ENCODE results near the gene MNAT1.

The MNAT1 gene

DNA sequence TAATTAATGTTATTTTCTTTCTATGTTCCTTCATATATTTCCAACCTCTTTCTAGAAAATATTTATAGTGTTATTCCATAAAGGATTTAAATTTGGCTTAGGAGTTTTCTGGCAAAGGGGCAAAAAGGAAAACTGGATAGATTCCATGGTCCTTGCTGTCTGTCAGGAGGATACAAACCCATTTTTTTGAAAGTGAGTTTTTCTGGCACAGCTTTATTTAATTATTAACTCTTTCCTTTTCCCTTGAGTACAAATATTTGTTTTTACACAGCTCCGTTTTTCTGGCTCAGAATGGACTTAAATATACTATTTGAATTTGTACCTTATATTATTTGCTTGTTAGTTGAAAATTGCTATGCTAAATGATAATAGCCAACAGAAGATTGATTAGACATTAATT lies 56.3 kb downstream of the MNAT1 start:
- Histone ChIP-seq H3K36me3 (ENCODE audit: insufficient read depth, low read length) (peaks cover 6% of the 10 kb centered on the region), H3K4me3 (ENCODE audit: low read length) (no peak overlapping the region), H3K4me1 (ENCODE audit: insufficient read depth, low read length) (no peaks in the 10 kb centered on the region), H3K9me3 (ENCODE audit: low read length) (peaks cover 6% of the 10 kb centered on the region), H2AFZ (ENCODE audit: low read depth, low read length) (no peak overlapping the region), H3K27me3 (ENCODE audit: insufficient read depth, low read length) (no peaks in the 10 kb centered on the region)

DNA sequence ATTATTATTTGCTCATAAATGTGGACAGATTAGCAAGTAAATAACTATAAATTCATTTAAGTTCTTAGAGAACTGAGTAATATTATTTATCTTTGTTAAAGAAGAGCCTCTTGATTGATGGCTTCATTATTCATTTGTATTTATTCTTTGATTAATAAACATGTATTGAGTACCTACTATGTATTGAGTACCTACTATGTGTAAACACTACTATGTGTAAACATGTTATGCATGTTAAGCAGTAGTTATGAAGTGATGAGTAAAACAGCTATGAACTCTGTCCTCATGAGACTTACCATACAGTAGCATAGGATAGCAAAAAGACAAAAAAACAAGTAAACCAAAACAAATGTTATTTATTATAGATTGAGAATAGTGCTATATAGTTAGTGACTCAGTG lies 61.9 kb downstream of the MNAT1 start:
- H3K4me1 ChIP-seq (ENCODE audit: insufficient read depth, low read length), result no peaks in the 10 kb centered on the region
- H3K27me3 ChIP-seq (ENCODE audit: insufficient read depth, low read length), result no peaks in the 10 kb centered on the region
- H3K36me3 ChIP-seq (ENCODE audit: insufficient read depth, low read length), result peaks cover 27% of the 10 kb centered on the region
- H3K4me3 ChIP-seq (ENCODE audit: low read length), result no peak overlapping the region
- peaks cover 3% of the 10 kb centered on the region for H3K9me3 ChIP-seq (ENCODE audit: low read length)
- H2AFZ ChIP-seq (ENCODE audit: low read depth, low read length), result no peak overlapping the region

DNA sequence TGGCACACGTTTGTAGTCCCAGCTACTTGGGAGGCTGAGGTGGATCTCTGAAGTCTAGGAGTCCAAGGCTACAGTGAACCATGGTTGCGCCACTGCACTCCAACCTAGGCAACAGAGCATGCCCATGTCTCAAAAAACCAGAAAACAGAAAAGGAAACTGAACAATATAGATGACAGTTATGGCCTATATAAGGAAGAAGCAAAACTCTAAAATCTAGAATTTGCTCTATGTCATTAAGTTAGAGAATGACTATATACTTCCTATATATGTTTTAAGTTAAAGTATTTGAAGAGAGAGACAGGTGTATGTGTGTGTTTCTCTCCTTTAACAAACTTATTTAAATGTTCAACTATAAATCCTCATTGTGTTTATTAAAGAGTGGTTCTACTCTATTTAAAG lies 65.8 kb downstream of the MNAT1 start:
- H3K9me3 ChIP-seq (ENCODE audit: low read length), result no peaks in the 10 kb centered on the region
- H2AFZ ChIP-seq (ENCODE audit: low read depth, low read length), result no peak overlapping the region
- peaks cover 26% of the 10 kb centered on the region for H3K36me3 ChIP-seq (ENCODE audit: insufficient read depth, low read length)
- H3K4me1 ChIP-seq (ENCODE audit: insufficient read depth, low read length), result no peaks in the 10 kb centered on the region
- H3K4me3 ChIP-seq (ENCODE audit: low read length), result no peak overlapping the region
- no peaks in the 10 kb centered on the region for H3K27me3 ChIP-seq (ENCODE audit: insufficient read depth, low read length)

DNA sequence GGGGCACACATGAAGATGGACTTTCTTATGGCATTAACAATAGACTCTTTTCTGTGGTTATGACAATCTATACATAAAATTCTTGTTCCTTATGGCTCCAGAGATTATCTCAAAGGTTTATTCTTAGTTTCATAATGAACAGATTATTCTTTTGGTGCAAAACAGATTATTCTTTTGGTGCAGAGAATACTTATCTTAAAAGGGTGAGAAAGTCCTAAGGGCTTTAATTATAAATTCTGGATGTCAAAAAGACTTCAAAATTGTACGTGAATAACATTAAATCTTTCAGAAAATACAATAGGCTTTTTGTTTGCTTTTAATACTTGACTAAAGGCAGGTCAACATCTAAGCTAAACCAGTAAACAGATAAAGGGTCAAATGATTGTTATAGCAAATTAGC lies 69.3 kb downstream of the MNAT1 start:
- H3K9me3 ChIP-seq (ENCODE audit: low read length), result no peaks in the 10 kb centered on the region
- H2AFZ ChIP-seq (ENCODE audit: low read depth, low read length), result no peak overlapping the region
- no peaks in the 10 kb centered on the region for H3K4me1 ChIP-seq (ENCODE audit: insufficient read depth, low read length)
- H3K4me3 ChIP-seq (ENCODE audit: low read length), result no peak overlapping the region
- no peaks in the 10 kb centered on the region for H3K27me3 ChIP-seq (ENCODE audit: insufficient read depth, low read length)
- H3K36me3 ChIP-seq (ENCODE audit: insufficient read depth, low read length), result peaks cover 21% of the 10 kb centered on the region

DNA sequence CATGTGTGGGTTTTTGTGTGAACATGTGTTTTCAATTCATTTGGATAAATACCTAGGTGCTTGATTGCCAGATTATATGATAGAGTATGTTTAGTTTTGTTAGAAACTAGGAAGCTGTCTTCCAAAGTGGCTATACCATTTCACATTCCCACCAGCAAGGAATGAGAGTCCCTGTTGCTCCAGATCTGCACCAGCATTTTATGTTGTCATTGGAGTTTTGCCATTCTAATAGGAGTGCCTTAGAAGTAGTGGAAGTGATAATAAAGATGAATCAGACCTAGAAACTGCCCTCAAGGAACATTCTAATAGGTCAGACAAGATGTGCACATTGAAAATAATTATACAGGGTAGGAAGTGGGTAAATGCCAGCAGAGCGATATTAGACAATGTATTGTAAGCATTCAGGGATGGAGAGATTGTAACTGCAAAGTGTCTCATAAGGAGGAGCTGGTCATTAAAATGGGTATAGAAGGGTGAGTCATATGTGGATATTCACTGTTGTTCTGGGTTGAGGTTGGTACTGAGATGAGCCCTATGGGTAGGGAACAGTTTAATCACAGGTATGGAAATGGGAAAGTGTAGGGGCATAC lies 71.4 kb downstream of the MNAT1 start:
- Histone ChIP-seq H3K9me3 (ENCODE audit: low read length) (no peaks in the 10 kb centered on the region), H3K27me3 (ENCODE audit: insufficient read depth, low read length) (no peaks in the 10 kb centered on the region), H2AFZ (ENCODE audit: low read depth, low read length) (no peak overlapping the region), H3K4me3 (ENCODE audit: low read length) (no peak overlapping the region), H3K4me1 (ENCODE audit: insufficient read depth, low read length) (no peaks in the 10 kb centered on the region), H3K36me3 (ENCODE audit: insufficient read depth, low read length) (peaks cover 11% of the 10 kb centered on the region)

DNA sequence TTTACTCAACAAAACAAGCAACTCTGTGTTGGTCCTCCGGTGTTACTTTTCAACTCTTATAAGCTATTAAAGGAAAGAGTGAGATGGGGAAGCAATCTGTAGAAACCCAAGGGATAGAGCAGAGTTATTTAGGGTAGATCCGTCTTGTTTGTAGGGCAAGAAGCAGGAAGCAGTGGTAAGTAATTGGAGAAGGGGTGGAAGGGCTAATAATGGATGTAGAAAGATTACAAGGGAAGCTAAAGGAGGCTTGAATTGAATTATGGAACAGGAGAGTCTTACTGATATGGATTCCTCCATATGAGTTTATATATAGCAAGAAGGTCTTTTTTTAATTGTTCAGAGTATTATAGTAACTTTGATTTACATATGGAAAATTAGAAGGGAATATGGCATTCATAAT lies 72.7 kb downstream of the MNAT1 start:
- Histone ChIP-seq H3K4me1 (ENCODE audit: insufficient read depth, low read length) (no peaks in the 10 kb centered on the region), H2AFZ (ENCODE audit: low read depth, low read length) (no peak overlapping the region), H3K36me3 (ENCODE audit: insufficient read depth, low read length) (peaks cover 12% of the 10 kb centered on the region), H3K27me3 (ENCODE audit: insufficient read depth, low read length) (no peaks in the 10 kb centered on the region), H3K9me3 (ENCODE audit: low read length) (no peaks in the 10 kb centered on the region), H3K4me3 (ENCODE audit: low read length) (no peak overlapping the region)

DNA sequence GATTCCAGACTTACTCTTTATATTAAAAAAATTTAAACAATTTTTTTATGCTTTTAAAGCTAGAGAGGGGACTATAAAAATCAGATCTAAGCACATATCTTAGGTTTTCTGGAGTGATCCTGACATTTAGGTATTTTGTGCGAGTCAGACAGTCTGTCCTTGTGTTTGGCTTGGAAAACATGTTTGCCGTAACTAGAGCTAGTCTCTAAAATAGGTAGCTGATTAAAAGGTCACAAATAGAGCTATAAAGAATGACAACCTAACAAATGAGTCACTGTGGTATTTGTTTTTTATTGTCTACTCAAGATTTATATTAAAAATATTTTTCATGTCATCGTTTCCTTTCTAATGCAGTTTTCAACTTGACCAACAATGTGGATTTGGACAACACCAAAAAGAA lies 73.4 kb downstream of the MNAT1 start:
- H3K9me3 ChIP-seq (ENCODE audit: low read length), result no peaks in the 10 kb centered on the region

DNA sequence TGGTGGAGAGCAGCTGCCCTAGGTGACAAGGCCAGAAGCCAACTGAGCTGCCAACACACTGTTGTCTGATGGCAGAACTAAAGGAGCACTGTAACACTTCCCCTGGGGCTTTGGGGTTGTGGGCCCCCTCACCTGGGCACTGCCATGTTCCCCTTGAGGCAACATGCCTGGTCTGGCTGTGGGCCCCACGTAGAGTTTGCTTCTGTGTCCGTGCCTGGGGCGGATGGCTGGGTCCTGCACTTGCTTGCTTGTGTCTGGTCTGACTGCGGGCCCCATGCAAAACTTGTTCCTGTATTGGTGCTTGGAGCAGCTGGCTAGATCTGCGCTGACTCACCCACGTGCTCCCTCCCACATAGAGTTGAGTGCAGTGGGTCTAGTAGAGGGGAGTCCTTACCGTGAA lies 78.4 kb downstream of the MNAT1 start:
- H3K4me3 ChIP-seq (ENCODE audit: low read length), result no peak overlapping the region
- H3K9me3 ChIP-seq (ENCODE audit: low read length), result peaks cover 3% of the 10 kb centered on the region
- no peak overlapping the region for H2AFZ ChIP-seq (ENCODE audit: low read depth, low read length)
- no peaks in the 10 kb centered on the region for H3K27me3 ChIP-seq (ENCODE audit: insufficient read depth, low read length)
- no peaks in the 10 kb centered on the region for H3K4me1 ChIP-seq (ENCODE audit: insufficient read depth, low read length)
- H3K36me3 ChIP-seq (ENCODE audit: insufficient read depth, low read length), result peaks cover 28% of the 10 kb centered on the region

More for the DNA sequence above, 73.4 kb downstream of the MNAT1 start:
- no peaks in the 10 kb centered on the region for H3K27me3 ChIP-seq (ENCODE audit: insufficient read depth, low read length)
- no peak overlapping the region for H3K4me3 ChIP-seq (ENCODE audit: low read length)
- H3K36me3 ChIP-seq (ENCODE audit: insufficient read depth, low read length), result peaks cover 18% of the 10 kb centered on the region
- no peak overlapping the region for H2AFZ ChIP-seq (ENCODE audit: low read depth, low read length)
- no peaks in the 10 kb centered on the region for H3K4me1 ChIP-seq (ENCODE audit: insufficient read depth, low read length)

DNA sequence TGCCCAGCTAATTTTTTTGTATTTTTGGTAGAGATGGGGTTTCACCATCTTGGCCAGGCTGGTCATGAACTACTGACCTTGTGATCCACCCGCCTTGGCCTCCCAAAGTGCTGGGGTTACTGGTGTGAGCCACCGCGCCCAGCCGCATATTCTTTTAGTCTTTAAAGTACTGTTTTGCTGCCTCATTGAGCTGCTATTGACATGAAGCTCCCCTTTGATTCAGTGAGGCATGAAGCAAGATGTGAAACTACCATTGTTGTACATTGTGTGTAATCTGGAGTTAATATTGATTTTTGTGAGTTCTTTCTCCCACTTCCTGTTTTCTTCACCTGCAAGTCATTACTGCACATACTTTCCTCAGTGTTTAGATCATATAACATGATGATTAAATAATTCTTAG lies 80.8 kb downstream of the MNAT1 start:
- Histone ChIP-seq H3K27me3 (ENCODE audit: insufficient read depth, low read length) (no peaks in the 10 kb centered on the region), H3K4me3 (ENCODE audit: low read length) (no peak overlapping the region), H3K4me1 (ENCODE audit: insufficient read depth, low read length) (no peaks in the 10 kb centered on the region), H3K9me3 (ENCODE audit: low read length) (peaks cover 3% of the 10 kb centered on the region), H2AFZ (ENCODE audit: low read depth, low read length) (no peak overlapping the region), H3K36me3 (ENCODE audit: insufficient read depth, low read length) (peaks cover 28% of the 10 kb centered on the region)

DNA sequence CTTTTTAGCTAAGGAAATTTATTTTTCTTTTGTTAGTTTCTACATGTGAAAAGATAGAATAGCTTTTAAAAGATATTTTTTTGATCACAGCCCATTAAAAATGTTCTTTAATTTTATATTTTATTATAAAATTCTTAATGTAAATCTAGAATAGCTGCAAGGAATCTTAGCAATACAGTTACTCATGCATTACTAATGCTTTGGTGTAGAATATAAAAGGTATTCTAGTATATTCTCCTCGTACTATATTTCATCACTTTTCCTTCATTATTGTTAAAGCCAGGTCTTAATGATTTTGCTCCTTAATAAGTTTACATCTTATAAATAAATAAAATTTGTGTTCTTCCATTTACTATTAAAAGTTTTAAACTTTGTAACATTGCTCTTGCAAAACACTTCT lies 82.6 kb downstream of the MNAT1 start:
- Histone ChIP-seq H2AFZ (ENCODE audit: low read depth, low read length) (no peak overlapping the region), H3K36me3 (ENCODE audit: insufficient read depth, low read length) (peaks cover 31% of the 10 kb centered on the region), H3K27me3 (ENCODE audit: insufficient read depth, low read length) (no peaks in the 10 kb centered on the region), H3K4me3 (ENCODE audit: low read length) (no peak overlapping the region), H3K4me1 (ENCODE audit: insufficient read depth, low read length) (no peaks in the 10 kb centered on the region), H3K9me3 (ENCODE audit: low read length) (peaks cover 3% of the 10 kb centered on the region)

DNA sequence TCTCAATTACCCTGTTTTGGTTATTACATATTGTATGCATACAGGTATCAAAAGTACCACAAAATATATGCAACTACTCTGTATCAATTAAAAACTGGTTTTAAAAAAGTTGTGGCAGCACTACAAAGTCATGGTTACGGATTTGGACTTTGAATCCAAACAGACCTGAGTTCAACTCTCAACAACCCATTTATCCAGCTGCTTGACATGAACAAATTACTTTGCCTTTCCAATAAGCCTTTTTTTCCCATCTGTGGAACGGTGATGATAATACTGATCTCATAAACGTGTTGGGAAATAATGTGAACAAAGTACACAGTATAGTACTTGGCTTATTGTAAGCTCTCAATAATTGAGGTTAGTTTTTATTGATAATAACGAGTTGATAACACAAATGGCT lies 85.0 kb downstream of the MNAT1 start:
- H2AFZ ChIP-seq (ENCODE audit: low read depth, low read length), result no peak overlapping the region
- no peaks in the 10 kb centered on the region for H3K4me1 ChIP-seq (ENCODE audit: insufficient read depth, low read length)
- peaks cover 17% of the 10 kb centered on the region for H3K36me3 ChIP-seq (ENCODE audit: insufficient read depth, low read length)
- H3K9me3 ChIP-seq (ENCODE audit: low read length), result peaks cover 3% of the 10 kb centered on the region
- H3K27me3 ChIP-seq (ENCODE audit: insufficient read depth, low read length), result no peaks in the 10 kb centered on the region
- H3K4me3 ChIP-seq (ENCODE audit: low read length), result no peak overlapping the region

DNA sequence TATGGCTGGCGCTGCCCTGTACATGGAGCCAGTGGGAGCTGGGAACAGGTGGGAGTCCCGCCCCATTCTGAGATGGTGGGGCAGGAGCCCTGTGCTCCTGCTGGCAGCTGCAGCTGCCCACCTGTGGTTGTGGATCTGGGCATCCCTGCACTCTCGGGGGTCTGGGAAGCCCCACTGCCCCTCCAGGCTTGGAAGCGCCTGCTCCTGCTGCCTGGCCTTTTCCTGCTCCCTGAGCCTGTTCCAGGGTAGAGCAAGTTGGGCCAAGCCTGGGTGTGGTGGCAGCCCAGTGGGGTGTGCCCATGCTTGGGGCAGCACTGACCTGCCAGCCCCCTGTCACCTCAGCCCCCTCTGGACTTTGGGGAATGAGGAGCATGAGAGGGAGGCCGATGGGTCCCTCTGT lies 104.0 kb downstream of the MNAT1 start:
- no peaks in the 10 kb centered on the region for H3K27me3 ChIP-seq (ENCODE audit: insufficient read depth, low read length)
- peaks cover 2% of the 10 kb centered on the region for H3K9me3 ChIP-seq (ENCODE audit: low read length)
- H2AFZ ChIP-seq (ENCODE audit: low read depth, low read length), result no peak overlapping the region
- no peaks in the 10 kb centered on the region for H3K4me1 ChIP-seq (ENCODE audit: insufficient read depth, low read length)
- peaks cover 16% of the 10 kb centered on the region for H3K36me3 ChIP-seq (ENCODE audit: insufficient read depth, low read length)
- H3K4me3 ChIP-seq (ENCODE audit: low read length), result no peak overlapping the region

DNA sequence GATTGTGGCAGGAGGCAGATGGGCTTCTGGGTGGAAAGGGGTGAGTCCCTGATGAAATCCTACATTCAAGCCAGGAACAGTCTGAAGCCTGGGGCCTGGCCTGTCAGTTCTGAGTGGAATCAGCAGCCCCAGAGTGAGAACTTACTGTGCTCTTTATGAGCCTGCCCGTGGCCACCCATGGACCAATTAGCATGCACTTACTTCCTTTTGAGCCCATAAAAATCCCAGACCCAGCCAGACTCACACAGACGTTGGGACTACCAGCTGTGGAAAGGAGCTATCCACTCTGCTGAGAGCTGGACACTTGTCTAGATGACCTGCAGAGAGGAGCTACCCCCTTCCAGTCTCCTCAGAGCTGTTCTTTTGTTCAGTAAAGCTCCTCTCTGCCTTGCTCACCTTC lies 104.5 kb downstream of the MNAT1 start:
- H3K4me3 ChIP-seq (ENCODE audit: low read length), result no peak overlapping the region
- H3K36me3 ChIP-seq (ENCODE audit: insufficient read depth, low read length), result peaks cover 16% of the 10 kb centered on the region
- no peaks in the 10 kb centered on the region for H3K27me3 ChIP-seq (ENCODE audit: insufficient read depth, low read length)
- peaks cover 2% of the 10 kb centered on the region for H3K9me3 ChIP-seq (ENCODE audit: low read length)
- no peaks in the 10 kb centered on the region for H3K4me1 ChIP-seq (ENCODE audit: insufficient read depth, low read length)
- H2AFZ ChIP-seq (ENCODE audit: low read depth, low read length), result no peak overlapping the region

DNA sequence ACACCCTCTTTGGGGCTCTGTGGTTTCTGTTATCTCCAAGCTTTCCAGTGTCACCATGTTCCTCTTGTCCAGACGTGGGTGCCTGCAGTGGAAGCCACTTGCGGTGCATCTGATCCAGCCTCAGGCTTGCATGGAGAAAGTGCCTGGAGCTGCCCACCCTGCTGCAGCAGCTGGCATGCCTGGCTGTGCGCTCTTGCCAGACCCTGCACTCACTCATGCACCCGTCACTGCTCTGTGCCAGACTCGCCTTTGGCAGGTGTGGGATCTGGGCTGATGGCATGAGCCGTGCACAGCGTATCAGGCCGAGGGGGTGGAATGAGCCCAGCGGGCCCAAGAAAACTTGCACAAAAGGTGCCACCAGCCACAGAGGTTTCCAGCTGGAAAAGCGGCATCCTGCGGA lies 105.1 kb downstream of the MNAT1 start:
- H3K4me1 ChIP-seq (ENCODE audit: insufficient read depth, low read length), result no peaks in the 10 kb centered on the region
- no peak overlapping the region for H2AFZ ChIP-seq (ENCODE audit: low read depth, low read length)
- no peaks in the 10 kb centered on the region for H3K27me3 ChIP-seq (ENCODE audit: insufficient read depth, low read length)
- peaks cover 16% of the 10 kb centered on the region for H3K36me3 ChIP-seq (ENCODE audit: insufficient read depth, low read length)
- H3K9me3 ChIP-seq (ENCODE audit: low read length), result peaks cover 2% of the 10 kb centered on the region
- no peak overlapping the region for H3K4me3 ChIP-seq (ENCODE audit: low read length)
